HG03439 (cell line): ENCODE data around the gene CORO2A.

Experiments
- ATAC-seq: cut with Tn5 transposase; IDR thresholded peaks from one replicate; pipeline ENCODE4 v1.9.1; 2021; ENCODE audit warnings: mild to moderate bottlenecking, moderate library complexity; ENCODE audit not compliant: unreplicated experiment

The CORO2A gene

DNA sequence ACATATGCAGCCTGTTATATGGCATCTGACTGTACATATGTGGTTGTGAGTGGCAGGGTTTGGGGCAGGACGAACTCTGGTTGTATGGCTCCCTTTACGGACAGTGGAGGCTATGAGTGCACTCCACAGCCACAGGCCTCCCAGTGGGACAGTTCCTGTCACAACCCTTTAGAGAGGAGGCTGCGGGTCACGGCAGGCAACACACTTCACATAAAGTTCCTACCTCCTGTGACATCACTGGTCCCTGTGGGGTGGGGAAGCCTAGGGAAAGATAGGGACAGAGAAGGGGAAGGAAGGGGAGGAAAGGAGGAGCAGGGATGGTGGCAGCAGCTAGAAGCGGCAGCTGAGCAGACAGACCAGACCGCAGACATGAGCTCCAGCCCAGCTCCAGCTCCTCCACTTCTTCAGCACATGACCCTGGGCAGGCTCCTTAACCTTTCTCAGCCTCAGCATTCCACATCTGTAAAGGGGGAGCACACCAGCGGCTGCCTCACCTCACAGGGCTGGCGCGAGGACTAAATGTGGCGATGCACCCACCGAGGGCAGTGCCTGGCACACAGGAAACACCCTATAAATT is 27.4 kb upstream of the CORO2A start:
- ATAC-seq, result no peak

DNA sequence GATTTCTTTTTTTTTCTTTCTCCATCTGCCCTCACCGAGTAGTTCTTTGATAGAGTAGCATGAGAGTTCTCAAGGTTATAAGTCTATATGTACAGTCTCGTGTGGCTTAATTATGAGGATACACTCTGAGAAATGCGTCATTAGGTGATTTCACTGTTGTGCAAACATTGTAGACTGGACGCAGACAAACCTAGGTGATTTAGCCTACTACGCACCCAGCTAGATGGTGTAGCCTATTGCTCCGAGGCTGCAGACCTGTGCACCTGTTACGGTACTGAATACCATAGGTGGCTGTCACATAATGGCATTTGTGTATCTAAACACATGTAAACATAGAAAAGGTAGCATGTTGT is 26.9 kb upstream of the CORO2A start:
- no peak for ATAC-seq

GRCh38 chr9:98218562-98219363 is 26.3 kb upstream of the CORO2A start:
- ATAC-seq, result no peak

DNA sequence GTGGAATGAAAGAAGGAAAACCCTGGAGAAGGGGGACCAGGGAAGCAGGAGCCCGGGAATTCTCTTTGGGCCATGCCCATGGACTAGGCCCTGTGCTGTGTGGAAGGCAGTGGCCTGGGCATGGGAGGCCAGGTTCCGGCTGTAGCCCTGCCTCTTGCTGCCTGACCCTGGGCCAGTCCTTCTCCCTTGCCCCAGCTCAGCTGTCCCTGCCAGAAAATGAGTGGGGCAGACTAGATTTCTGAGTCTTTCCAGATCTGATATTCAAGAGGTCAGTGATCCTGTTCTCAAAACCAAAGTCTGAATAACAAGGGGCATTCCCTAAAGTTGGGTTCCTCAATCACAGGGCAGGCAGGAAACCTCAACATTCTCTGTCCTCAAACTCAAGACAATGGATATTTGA is 24.8 kb upstream of the CORO2A start:
- no peak for ATAC-seq

DNA sequence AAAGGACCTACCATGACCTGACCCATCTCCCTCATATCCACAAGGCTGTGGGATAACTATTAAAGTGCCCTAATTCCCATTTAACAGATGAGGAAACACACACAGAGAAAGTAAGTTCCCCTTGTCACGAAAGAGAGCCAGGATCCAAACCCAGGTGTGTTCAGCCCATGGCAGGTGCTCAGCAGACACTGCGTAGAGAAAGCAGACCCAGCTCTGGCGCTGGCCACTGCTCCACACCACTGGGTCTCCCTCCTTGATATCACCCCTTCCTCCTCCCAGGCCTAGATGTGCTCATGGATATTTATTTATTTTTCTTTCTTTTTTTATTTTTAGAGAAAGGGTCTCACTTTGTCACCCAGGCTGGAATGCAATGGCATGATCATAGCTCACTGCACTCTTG is 24.0 kb upstream of the CORO2A start:
- no peak for ATAC-seq

GRCh38 chr9:98215821-98216220 is 23.4 kb upstream of the CORO2A start:
- ATAC-seq, result no peak

GRCh38 chr9:98215271-98215670 is 22.8 kb upstream of the CORO2A start:
- ATAC-seq, result no peak

GRCh38 chr9:98214811-98215210 is 22.4 kb upstream of the CORO2A start:
- ATAC-seq, result no peak

DNA sequence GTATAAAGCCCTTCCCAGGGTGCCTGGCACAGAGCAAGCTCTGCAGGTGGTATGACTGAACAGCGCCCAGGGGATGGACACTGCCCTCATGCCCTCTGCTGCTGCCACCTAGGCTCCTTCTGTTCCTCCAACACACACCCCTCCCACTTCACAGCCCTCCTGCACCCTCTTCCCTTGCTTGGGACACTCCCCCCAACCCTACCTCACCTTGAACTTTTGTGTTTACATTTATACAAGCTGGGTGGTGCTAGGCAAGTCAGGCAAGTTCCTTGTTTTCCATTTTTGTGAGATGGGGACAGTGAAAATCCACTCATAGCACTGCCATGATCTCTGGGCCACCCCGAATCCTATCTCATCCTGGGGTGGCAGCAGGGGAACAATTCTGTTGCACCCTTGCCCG is 18.8 kb upstream of the CORO2A start:
- no peak for ATAC-seq

GRCh38 chr9:98210435-98210834 is 18.0 kb upstream of the CORO2A start:
- ATAC-seq, result no peak

DNA sequence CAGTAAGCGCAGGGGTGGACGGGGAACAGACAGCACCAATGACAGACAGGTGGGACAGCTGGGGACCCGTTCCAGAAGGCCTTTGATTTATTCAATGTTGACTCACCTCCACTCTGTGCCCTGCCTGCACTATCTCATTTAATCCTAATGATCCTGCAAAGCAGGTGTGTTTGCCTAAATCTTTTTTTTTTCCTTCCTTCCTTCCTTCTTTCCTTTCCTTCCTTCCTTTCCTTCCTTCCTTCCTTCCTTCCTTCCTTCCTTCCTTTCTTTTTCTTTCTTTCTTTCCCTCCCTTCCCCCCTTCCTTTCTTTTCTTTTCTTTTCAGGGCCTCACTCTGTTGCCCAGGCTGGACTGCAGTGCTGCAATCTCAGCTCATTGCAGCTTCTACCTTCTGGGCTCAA is 17.1 kb upstream of the CORO2A start:
- no peak for ATAC-seq

DNA sequence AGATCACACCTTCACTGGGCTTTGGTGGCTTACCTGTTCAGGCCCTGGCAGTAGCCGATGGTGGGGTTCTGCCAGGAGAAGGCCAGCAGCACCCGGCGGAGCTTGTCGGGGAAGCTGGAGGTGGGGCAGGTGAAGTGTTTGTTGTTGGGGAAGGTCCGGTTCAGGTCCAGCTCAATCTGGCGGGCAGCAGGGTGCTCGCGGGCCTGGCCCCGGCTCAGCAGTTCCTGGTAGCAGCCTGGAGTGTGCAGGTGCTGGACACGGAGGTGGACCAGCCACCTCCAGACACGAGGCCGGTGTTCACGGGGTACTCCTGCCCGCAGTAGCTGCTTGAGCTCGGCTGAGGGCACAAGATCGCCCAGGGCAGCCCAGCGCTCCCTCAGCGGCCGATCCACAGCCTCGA is 16.2 kb upstream of the CORO2A start:
- ATAC-seq, result no peak

- ATAC-seq, result no peak
Observed at GRCh38 chr9:98207606-98208005, 15.2 kb upstream of the CORO2A start.

GRCh38 chr9:98206754-98207153 is 14.3 kb upstream of the CORO2A start:
- no peak for ATAC-seq

DNA sequence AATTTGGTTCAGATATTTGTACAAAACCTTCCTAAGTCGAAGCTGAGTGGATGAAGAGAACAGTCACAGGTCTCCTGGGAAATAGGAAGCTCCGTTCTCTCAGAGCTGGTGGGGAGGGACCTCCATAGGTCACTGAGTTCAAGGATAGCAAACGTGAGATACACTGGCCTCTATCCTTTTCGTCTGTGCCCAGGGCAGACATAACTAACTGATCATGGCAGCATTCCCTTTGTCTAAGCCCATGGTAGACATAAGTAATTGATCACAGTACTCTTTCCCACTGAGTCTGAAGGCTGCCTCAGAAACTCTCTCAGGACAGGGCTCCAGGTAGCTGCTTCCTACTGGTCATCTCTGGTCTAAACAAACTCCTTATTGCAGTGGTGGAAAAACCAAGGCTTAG is 12.3 kb upstream of the CORO2A start:
- ATAC-seq, result no peak

DNA sequence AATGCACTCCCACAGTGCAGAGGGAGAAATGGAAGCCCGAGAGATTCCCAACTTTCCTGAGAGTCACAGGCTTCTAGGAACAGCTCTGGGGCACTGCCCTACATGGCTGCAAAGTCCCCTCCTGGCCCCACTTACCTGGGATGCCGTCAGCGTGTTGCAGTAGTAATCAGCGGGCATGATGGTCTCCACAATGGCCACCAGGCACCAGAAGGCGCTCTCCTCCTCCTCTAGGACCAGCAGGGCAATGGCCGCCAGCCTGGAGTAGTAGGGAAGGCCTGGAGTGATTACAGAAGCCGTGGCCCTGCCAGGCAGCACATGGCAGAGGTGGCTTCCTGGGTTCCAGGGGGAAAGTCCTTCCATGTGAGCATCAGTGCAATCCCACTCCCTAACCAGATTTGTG is 10.7 kb upstream of the CORO2A start:
- ATAC-seq, result no peak

DNA sequence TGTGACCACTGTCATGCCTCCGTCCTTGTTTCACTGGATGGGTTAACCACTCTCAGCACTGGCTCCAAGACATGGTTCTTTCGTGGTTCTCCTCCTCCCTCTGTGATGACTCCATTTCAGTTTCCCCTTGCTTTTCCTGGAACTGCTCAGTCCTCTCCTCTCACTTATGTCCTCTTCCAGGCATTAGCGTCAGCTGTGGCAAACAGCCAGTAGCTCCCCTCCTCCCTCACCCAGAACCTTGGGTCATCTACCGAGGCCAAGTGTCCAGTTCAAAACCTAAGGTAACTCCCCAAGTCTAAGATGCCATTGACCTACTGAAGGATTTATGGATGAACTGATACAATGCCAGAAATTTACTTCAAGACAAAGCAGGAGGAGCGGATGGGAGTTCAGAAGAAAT is 9.8 kb upstream of the CORO2A start:
- ATAC-seq, result no peak

DNA sequence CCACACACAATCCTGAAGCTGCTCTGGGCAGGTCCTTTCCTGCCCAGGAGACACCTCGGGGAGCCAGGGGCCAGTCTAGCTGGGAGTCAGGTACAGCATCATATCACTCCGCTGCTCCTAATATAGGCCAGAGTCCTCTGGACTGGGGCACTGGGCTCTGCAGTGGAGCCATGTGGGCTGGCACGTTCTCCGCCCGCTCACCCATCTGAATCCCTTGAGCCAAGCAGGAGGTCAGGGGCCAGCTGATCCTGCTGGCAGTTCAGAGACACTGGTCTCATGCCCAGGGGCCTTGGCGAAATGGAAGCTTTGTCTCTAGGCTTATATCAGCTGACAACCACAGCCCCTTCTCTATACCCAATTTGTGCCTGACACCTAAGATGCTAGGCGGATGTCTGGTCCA is 9.3 kb upstream of the CORO2A start:
- no peak for ATAC-seq

DNA sequence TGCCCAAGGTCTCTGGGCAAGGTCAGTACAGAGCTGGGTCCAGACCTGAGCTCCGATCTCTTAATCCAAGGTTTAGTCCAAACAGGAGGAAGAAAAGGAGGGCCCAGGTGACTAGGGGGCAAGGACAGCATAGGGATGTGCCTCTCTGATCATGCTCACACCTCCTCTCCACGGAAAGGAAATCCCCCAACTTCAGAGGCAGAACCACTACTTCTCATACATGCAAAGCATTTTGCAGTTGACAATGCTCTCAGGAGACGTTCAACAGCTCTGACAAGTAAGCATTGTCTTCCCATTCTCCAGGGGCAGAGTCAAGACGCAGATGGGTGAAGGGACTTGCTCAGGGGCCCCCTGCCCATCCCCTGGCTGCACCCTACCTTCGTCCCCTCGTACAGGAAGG is 8.7 kb upstream of the CORO2A start:
- no peak for ATAC-seq

GRCh38 chr9:98199388-98200033 is 7.1 kb upstream of the CORO2A start:
- ATAC-seq, result no peak

DNA sequence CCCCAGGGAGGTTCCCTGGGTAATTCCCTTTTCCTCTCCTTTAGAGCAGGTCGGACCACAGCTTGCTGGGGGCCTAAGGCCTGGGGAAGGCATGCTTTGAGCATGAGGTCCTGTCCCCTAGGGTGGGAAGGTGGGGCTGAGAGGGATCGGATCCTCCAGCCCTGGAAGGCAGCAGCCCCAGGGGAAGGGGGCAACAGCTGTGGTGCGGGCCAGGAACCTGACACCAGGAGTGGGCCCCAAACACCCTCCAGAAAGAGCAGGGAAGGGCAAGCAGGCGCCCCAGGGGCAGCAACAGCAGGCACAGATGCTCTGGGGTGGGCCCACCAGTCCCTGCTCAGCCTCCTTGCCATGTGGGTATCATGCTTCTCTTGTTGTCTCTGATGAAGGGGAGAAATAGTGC is 3.2 kb upstream of the CORO2A start:
- ATAC-seq, result no peak

DNA sequence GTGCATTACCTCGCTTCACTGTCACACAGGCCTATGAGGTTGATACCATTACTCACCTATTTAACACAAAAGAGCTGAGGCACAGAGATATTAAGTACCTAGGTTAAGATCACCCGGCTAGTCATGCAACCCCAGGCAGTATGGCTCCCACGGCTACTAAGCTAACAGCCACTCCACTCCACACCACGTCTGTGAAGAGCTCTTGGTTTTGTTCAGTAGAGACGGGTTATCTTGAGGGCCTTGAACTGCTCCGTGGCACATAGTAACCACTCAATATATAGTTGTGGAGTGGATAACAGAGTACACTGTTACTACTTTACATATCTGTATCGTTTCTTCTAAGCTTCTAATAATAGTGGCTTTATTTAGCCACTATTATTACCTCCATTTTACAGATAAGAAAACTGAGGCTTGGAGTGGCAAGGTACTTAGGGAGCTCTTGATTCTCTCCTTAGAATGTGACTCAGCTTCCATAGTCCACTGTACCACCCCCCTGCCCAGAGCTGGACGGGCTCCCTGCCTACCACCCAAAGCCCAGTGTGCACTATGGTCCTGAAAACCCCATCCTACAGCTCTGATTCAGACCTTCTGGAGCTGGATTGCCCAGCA is 1.0 kb upstream of the CORO2A start:
- ATAC-seq, result no peak
